LNCaP clone FGC (cell line): Measurements from ENCODE around the gene SLC39A8.

ENCODE experiments used
- DNase-seq: peaks from one replicate; pipeline ENCODE4 v3.0.0-alpha.2; 2011; ENCODE audit warnings: low read depth
- H3K4me3 ChIP-seq: 2 replicates; pipeline ENCODE4 v1.5.1; 2011; ENCODE audit warnings: mild to moderate bottlenecking, low read depth, low read length, control low read depth
- TF ChIP-seq, protein P1 (sequence below): IDR thresholded peaks from 2 replicates; pipeline ENCODE4 v1.5.1; 2012; ENCODE audit warnings: mild to moderate bottlenecking; ENCODE audit not compliant: control insufficient read depth, insufficient read depth; ENCODE audit errors: extremely low read depth

SLC39A8 gene

DNA sequence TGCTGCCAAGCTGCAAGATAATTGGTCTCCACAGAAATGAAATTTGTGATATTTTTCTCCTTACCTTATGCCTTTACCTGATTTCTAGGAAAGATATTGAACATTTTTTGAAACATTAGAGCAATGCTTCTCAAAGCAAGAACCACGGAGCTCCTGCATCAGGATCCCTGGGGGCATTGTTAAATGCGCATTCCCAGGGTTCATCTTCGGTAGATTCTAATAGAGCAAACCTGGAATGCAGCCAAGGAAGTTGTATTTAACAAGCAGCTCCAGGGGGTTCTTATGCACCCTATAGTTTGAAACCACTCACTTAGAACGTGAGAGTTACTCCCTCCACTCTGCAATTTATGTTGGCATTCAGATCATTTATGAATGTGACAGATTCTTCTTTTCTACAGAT is 126.2 kb downstream of the SLC39A8 start:
- DNase-seq, result no peak
- TF ChIP-seq, protein P1, sequence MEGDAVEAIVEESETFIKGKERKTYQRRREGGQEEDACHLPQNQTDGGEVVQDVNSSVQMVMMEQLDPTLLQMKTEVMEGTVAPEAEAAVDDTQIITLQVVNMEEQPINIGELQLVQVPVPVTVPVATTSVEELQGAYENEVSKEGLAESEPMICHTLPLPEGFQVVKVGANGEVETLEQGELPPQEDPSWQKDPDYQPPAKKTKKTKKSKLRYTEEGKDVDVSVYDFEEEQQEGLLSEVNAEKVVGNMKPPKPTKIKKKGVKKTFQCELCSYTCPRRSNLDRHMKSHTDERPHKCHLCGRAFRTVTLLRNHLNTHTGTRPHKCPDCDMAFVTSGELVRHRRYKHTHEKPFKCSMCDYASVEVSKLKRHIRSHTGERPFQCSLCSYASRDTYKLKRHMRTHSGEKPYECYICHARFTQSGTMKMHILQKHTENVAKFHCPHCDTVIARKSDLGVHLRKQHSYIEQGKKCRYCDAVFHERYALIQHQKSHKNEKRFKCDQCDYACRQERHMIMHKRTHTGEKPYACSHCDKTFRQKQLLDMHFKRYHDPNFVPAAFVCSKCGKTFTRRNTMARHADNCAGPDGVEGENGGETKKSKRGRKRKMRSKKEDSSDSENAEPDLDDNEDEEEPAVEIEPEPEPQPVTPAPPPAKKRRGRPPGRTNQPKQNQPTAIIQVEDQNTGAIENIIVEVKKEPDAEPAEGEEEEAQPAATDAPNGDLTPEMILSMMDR, result no peak
- no peak overlapping the region for H3K4me3 ChIP-seq

GRCh38 chr4:102218656-102219055 is 126.6 kb downstream of the SLC39A8 start:
- no peak overlapping the region for H3K4me3 ChIP-seq
- TF ChIP-seq, protein P1, result no peak
- no peak for DNase-seq

DNA sequence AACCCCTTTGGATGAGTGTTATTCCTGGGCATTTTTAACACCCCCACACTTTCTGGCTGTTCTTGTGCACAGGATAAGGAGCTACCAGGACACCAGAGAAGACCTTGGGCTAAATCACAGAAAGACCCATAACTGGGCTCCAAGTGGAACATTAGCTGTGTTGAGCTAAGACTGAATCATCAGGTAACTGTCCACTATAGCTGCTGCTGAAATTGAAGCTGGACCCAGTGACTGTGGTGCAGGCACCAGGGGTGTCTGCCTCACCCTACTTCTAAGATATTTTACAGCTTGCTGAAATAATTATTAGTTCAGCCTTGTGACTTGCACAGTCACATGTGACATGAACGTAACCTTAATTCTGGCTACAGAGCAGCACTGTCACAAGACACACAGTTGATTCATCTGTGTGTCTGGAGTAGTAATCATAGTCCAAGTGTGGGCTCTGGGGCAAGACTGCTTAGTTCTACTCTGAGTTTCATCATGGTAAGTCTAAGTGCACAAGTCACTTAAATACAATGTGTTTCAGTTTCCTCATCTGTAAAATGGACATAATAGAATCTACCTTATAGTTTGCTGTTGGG is 127.4 kb downstream of the SLC39A8 start:
- TF ChIP-seq, protein P1, result no peak
- H3K4me3 ChIP-seq, result no peak overlapping the region
- DNase-seq, result no peak

GRCh38 chr4:102217345-102217744 is 127.9 kb downstream of the SLC39A8 start:
- H3K4me3 ChIP-seq, result no peak overlapping the region
- DNase-seq, result peak; percentile 83
- TF ChIP-seq, protein P1, result no peak

DNA sequence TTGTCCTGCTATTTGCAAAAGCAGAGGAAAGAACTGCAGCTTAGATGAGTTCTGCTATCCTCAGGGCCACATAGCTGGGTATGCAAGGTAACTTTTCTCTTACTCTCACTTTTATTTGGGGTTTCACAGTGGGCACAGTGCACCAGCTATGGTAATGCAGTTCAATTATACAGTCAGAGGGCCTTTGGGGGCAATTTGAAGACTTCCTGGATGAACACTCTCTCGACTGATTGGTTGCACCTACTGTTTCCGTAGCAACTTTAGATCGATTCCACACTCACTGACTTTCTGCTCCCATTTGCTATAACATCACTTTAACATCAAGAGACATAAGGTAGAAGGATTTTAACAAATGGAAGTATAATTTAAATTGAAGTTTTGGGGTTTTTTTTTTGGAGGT is 128.6 kb downstream of the SLC39A8 start:
- TF ChIP-seq, protein P1, result no peak
- H3K4me3 ChIP-seq, result no peak overlapping the region
- DNase-seq, result no peak

DNA sequence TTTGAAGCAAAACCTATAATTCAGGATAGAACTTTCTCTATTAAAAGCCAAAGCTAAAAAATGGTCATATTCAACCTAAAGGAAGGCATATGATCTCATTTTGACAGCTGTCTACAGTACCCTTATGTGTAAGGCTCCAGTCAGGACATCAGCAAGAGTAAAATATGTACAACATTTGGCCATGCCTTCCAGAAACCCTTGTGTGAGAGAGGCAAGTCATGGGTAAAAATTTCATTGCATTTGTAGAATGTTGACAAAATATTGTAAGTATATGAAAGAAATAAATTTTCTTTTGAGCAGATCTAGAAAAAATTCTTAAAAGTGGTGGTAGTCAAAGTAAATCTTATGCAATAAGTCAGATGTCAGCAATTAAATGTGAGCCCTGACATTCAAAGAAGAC is 132.3 kb downstream of the SLC39A8 start:
- no peak for DNase-seq
- H3K4me3 ChIP-seq, result no peak overlapping the region
- TF ChIP-seq, protein P1, result no peak
